GM21529 (cell line): ENCODE data around the gene MIOX.
A peak's percentile ranks its signal among the peaks of the same experiment; 100 is the strongest.
"Not testable (repeated sequence)": the region's sequence is repeated elsewhere in the genome, so short reads cannot be mapped to it uniquely, and the experiment has no call there.

Experiments
- ATAC-seq: cut with Tn5 transposase; IDR thresholded peaks from one replicate; pipeline ENCODE4 v1.9.1; 2021; ENCODE audit not compliant: unreplicated experiment

Gene MIOX

DNA sequence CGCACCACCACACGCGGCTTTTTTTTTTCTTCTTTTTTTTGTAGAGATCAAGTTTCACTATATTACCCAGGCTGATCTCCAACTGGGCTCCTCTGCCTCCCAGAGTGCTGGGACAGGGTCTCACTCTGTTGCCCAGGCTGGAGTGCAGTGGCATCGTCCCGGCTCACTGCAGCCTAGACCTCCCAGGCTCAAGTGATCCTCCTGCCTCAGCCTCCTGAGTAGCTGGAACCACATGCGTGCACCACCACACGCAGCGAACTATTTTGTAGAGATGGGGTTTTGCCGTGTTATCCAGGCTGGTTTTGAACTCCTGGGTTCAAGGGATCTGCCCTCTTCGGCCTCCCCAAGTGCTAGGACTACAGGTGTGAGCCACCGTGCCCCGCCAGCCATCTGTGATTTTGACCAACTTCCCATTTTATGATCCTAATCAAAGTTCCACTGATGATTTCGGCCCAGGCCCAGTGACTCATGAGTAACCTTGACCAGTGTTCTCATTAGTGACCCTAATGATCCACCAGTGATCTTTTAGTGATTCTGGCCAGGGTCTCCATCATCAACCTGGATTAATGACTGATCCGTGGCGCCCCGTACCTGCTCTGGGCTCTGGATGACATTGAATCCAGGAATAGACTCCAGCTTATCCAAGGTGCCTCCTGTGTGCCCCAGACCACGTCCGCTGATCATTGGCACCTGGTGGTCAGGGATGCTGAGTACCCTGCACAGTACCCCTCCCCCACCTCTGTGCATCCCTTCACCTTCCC, 41.4 kb downstream of the MIOX start:
- ATAC-seq: no peak

- ATAC-seq: no peak
Measured at GRCh38 chr22:50528682-50529415, 42.2 kb downstream of the MIOX start.

GRCh38 chr22:50529416-50529896, 42.8 kb downstream of the MIOX start:
- ATAC-seq: no peak

DNA sequence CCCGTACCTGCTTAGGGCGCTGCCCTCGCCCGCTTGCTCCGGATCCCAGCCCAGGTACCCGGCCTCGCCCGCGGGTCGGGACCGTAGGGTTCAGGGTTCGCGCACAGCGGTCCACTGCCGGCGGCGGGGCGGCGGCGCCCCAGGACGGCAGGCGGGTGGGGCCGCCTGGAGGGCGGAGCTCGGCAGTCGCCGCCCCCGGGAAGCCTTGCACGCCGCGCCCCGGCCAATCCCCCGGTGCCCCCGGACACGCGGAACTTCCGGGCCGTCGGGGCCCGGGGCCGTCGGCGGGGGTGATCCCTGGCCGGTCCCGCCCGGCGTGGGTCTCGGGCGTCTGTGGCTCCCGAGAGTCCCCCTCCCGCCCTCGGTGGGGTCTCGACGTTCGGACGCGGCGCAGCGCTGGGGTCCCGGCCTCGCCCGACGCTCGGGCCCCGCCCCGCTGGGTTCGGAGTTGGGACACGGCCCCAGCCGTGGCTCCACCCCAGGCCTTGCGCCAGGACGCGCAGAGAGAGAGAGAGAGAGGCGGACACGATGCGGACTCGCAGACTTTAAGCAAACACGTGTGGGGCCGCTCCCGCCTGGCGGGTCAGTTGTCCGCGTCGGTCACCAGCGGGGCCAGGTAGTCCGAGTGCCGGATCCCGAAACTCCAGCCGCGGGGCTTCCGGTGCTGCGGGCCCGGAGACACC, 43.4 kb downstream of the MIOX start, which contains the start of gene TYMP:
TYMP (minus strand) TSS at position 116 of the 683 bp plus-strand sequence. CDS start 303 bp downstream, outside the sequence.
- ATAC-seq: no peak

- peak; percentile 1 for ATAC-seq
Measured at GRCh38 chr22:50530580-50530876, 43.9 kb downstream of the MIOX start.

- ATAC-seq: peak; percentile 21
Measured at GRCh38 chr22:50530877-50531545, 44.4 kb downstream of the MIOX start.

DNA sequence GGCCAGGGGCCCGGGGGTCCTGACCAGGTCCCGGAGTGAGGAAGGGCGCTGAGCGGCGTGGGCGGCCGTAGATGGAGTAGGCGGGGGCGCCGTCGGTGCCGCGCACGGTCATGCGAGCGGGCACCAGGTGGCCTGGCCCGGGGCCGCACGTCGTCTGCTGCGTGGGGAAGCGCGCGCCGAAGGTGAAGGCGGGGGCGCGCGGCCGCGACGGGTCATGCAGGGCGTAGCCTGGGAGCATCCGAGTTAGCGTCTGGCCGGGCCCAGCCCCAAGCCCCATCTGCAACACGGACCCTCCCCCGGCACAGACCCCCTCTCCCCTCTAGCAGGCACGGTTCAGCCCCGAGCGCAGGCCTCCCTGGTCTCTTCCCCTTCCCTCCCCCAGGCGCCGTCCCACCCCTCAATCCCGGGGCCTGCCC, 44.9 kb downstream of the MIOX start:
- no peak for ATAC-seq

- no peak for ATAC-seq
Measured at GRCh38 chr22:50531962-50532674, 45.5 kb downstream of the MIOX start.

DNA sequence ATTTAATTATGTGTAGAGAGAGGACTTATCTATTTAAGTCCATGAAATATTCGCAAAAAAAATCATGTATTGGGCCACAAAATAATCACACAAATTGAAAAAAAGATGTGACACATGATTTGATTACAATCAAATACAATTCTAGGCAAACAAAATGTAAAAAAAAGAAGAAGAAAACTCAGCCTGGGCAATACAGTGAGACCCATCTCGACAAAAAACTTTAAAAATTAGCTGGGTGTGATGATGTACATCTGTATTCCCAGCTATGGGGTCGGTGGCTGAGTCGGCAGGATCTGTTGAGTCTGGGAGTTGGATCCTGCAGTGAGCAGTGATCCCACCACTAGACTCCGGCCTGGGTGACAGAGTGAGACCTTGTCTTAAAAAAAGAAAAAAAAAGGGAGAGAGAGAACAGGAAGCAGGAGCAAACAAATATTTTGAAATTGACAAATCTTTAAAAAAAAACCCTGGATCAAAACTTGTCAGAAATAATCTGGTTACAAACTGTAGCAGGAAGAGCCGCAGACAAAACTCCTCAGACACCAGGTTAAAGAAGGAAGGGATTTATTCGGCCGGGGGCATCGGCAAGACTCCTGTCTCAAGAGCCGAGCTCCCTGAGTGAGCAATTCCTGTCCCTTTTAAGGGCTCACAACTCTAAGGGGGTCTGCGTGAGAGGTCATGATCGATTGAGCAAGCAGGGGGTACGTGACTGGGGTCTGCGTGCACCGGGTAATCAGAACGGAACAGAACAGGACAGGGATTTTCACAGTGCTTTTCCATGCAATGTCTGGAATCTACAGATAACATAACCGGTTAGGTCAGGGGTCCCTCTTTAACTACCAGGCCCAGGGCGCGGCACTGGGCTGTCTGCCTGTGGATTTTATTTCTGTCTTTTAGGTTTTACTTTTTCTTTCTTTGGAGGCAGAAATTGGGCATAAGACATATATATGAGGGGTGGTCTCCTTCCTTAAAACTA, 46.5 kb downstream of the MIOX start:
- ATAC-seq: no peak

- ATAC-seq: not testable (repeated sequence)
Measured at GRCh38 chr22:50533856-50534711, 47.4 kb downstream of the MIOX start.

GRCh38 chr22:50535113-50535512, 48.5 kb downstream of the MIOX start:
- no peak for ATAC-seq

DNA sequence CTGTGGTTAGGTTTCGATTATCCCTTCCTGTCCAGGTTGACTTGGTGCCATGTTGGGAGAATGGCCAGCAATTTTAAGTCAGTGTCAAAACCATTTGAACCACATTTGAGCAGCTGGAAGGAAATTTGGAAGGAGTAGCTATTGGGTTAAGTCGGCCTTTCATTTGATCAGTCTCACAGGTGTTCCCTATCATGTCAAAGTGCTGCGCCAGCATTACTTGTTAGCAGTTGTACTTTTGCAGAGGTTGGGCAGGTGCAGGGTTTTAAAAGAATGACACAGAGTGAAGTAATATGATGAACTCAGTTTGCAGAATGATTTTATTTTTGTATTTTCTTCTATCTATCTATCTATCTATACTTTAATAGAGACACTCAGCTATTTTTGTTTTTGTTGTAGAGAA, 49.6 kb downstream of the MIOX start:
- ATAC-seq: no peak

GRCh38 chr22:50537765-50538164, 51.1 kb downstream of the MIOX start:
- ATAC-seq: no peak
